Karpas-422 (cell line): ENCODE measurements around the gene LYZL1. TPM values are rescaled to one million over a fixed set of nuclear protein-coding genes. Genes with fewer than 3 reads are reported as not detected.

ENCODE experiments used
- DNase-seq: peaks from one replicate; pipeline ENCODE4 v3.0.0-alpha.2; 2015
- H2AFZ ChIP-seq: fragments of 200-600 bp; sonication (generic); 2 replicates; pipeline ENCODE4 v1.6.1; 2014; ENCODE audit warnings: antibody characterized with exemption, low read length, mixed read lengths
- H3K27ac ChIP-seq: fragments of 200-600 bp; sonication (generic); 2 replicates; pipeline ENCODE4 v1.5.1; 2014; ENCODE audit warnings: mild to moderate bottlenecking, low read length, moderate library complexity
- H3K27me3 ChIP-seq: fragments of 200-600 bp; sonication (generic); 2 replicates; pipeline ENCODE4 v1.6.1; 2014; ENCODE audit warnings: low read length, mixed read lengths
- H3K36me3 ChIP-seq: fragments of 200-600 bp; sonication (generic); 2 replicates; pipeline ENCODE4 v1.6.1; 2014; ENCODE audit warnings: low read length, mixed read lengths; ENCODE audit not compliant: insufficient read depth
- H3K4me1 ChIP-seq: fragments of 200-600 bp; sonication (generic); 2 replicates; pipeline ENCODE4 v1.6.1; 2014; ENCODE audit warnings: mild to moderate bottlenecking, low read length, mixed read lengths
- H3K4me2 ChIP-seq: fragments of 200-600 bp; sonication (generic); 2 replicates; pipeline ENCODE4 v1.6.1; 2014; ENCODE audit warnings: low read length, low read depth, mild to moderate bottlenecking; ENCODE audit not compliant: poor library complexity, severe bottlenecking
- H3K4me3 ChIP-seq: fragments of 200-600 bp; sonication (generic); 2 replicates; pipeline ENCODE4 v1.5.1; 2014; ENCODE audit warnings: mild to moderate bottlenecking, antibody characterized with exemption, low read length, mixed read lengths
- H3K79me2 ChIP-seq: fragments of 200-600 bp; sonication (generic); 2 replicates; pipeline ENCODE4 v1.6.1; 2014; ENCODE audit warnings: mild to moderate bottlenecking, low read length, mixed read lengths
- H3K9ac ChIP-seq: fragments of 200-600 bp; sonication (generic); 2 replicates; pipeline ENCODE4 v1.6.0; 2014; ENCODE audit warnings: low read length
- H3K9me2 ChIP-seq: fragments of 200-600 bp; sonication (generic), shearing (Covaris generic); replicated peaks from 2 replicates; pipeline ENCODE4 v1.6.0; 2014; ENCODE audit warnings: mild to moderate bottlenecking, low read length, moderate library complexity; ENCODE audit not compliant: insufficient read depth
- H3K9me3 ChIP-seq: fragments of 300-700, 200-600 bp; sonication (generic); 2 replicates; pipeline ENCODE4 v1.6.1; 2014; ENCODE audit warnings: low read length, mixed read lengths
- H4K20me1 ChIP-seq: fragments of 200-600 bp; sonication (generic); 2 replicates; pipeline ENCODE4 v1.6.1; 2014; ENCODE audit warnings: mild to moderate bottlenecking, antibody characterized with exemption, low read length, low read depth; ENCODE audit not compliant: insufficient read depth
- total RNA-seq: library from RNA; depleted of rRNA; stranded (reverse); fragments of >200 nt; shearing (Covaris generic); gene quantifications from 2 replicates; pipeline ENCODE4 v1.2.3, GENCODE V29; 2014; ENCODE audit warnings: low replicate concordance

Gene LYZL1
- total RNA-seq, 1 experiment from 2014 or later, result not detected

- Histone ChIP-seq H4K20me1 (no peaks in the 10 kb centered on the region), H3K9ac (no peak overlapping the region), H3K9me2 (no peaks in the 10 kb centered on the region), H3K4me1 (no peaks in the 10 kb centered on the region), H2AFZ (no peak overlapping the region), H3K27ac (no peak overlapping the region), H3K4me3 (no peak overlapping the region), H3K4me2 (no peak overlapping the region), H3K36me3 (no peaks in the 10 kb centered on the region), H3K79me2 (no peaks in the 10 kb centered on the region), H3K27me3 (no peaks in the 10 kb centered on the region), H3K9me3 (no peaks in the 10 kb centered on the region)
- DNase-seq, result no peak
Measured at GRCh38 chr10:29323367-29323766, 34.5 kb downstream of the LYZL1 start.

GRCh38 chr10:29324220-29324841 lies 35.5 kb downstream of the LYZL1 start:
- H3K27me3 ChIP-seq, result no peaks in the 10 kb centered on the region
- DNase-seq, result no peak
- no peak overlapping the region for H3K4me2 ChIP-seq
- H3K79me2 ChIP-seq, result no peaks in the 10 kb centered on the region
- no peak overlapping the region for H3K27ac ChIP-seq
- H3K4me3 ChIP-seq, result no peak overlapping the region
- no peaks in the 10 kb centered on the region for H3K9me3 ChIP-seq
- no peaks in the 10 kb centered on the region for H3K4me1 ChIP-seq
- H3K36me3 ChIP-seq, result no peaks in the 10 kb centered on the region
- no peaks in the 10 kb centered on the region for H4K20me1 ChIP-seq
- H2AFZ ChIP-seq, result no peak overlapping the region
- no peak overlapping the region for H3K9ac ChIP-seq
- H3K9me2 ChIP-seq, result no peaks in the 10 kb centered on the region

- Histone ChIP-seq H3K9me2 (no peaks in the 10 kb centered on the region), H4K20me1 (no peaks in the 10 kb centered on the region), H3K4me2 (no peak overlapping the region), H2AFZ (no peak overlapping the region), H3K79me2 (no peaks in the 10 kb centered on the region), H3K27me3 (no peaks in the 10 kb centered on the region), H3K9ac (no peak overlapping the region), H3K36me3 (no peaks in the 10 kb centered on the region), H3K9me3 (no peaks in the 10 kb centered on the region), H3K27ac (no peak overlapping the region), H3K4me3 (no peak overlapping the region), H3K4me1 (no peaks in the 10 kb centered on the region)
- no peak for DNase-seq
Measured at GRCh38 chr10:29326299-29326698, 37.4 kb downstream of the LYZL1 start.

DNA sequence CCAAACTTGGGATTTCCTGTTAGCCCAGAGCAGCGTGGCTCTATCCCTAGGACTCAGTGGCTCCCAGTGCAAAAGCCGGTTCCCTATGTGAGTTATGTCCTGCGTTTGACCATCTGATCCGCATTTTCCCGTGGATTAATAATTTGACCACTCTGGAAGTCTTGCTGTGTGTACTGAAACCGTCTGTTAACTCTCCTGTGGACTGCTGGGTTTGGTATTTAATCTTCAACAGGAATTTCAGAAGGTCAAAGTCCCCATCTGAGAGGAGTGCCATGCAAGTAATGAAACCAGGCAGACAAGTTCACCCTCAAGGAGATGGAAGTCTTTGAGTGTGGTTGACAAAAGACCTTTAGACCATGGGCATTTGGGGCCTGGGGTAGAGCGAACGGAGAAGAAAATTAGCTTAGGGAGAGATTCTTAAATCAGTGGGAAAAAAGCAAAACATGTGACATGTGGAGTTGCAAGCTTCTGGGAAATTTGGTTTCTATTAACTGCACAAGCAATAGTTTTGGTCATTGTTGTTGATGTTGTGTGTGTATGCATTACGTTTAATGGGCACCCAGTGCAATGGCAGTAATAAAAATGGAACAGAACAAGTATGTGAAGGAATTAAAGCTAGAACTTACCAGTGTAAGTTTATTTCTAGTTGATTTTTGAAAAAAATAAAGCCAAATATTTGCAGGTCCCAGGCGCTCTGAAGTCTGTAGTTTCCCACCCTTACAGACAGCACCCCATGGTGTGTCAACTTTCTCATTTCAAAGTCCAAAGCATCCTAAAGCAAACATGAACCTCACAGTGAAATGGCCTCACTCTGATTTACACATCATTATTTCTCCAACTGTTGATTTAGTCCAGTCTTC lies 38.2 kb downstream of the LYZL1 start:
- Histone ChIP-seq H3K36me3 (no peaks in the 10 kb centered on the region), H4K20me1 (no peaks in the 10 kb centered on the region), H3K9ac (no peak overlapping the region), H3K9me3 (no peaks in the 10 kb centered on the region), H3K4me1 (no peaks in the 10 kb centered on the region), H3K9me2 (no peaks in the 10 kb centered on the region), H2AFZ (no peak overlapping the region), H3K4me3 (no peak overlapping the region), H3K79me2 (no peaks in the 10 kb centered on the region), H3K4me2 (no peak overlapping the region), H3K27ac (no peak overlapping the region), H3K27me3 (no peaks in the 10 kb centered on the region)
- DNase-seq, result no peak

- Histone ChIP-seq H3K36me3 (no peaks in the 10 kb centered on the region), H3K4me3 (no peak overlapping the region), H3K4me1 (no peaks in the 10 kb centered on the region), H3K9ac (no peak overlapping the region), H2AFZ (no peak overlapping the region), H3K9me2 (no peaks in the 10 kb centered on the region), H3K79me2 (no peaks in the 10 kb centered on the region), H3K27me3 (no peaks in the 10 kb centered on the region), H4K20me1 (no peaks in the 10 kb centered on the region), H3K4me2 (no peak overlapping the region), H3K9me3 (no peaks in the 10 kb centered on the region), H3K27ac (no peak overlapping the region)
- DNase-seq, result no peak
Measured at GRCh38 chr10:29327746-29328102, 38.9 kb downstream of the LYZL1 start.

- no peak for DNase-seq
- H2AFZ ChIP-seq, result no peak overlapping the region
- H3K4me3 ChIP-seq, result no peak overlapping the region
- no peaks in the 10 kb centered on the region for H3K27me3 ChIP-seq
- no peaks in the 10 kb centered on the region for H3K9me3 ChIP-seq
- H3K9ac ChIP-seq, result no peak overlapping the region
- no peaks in the 10 kb centered on the region for H3K9me2 ChIP-seq
- H3K79me2 ChIP-seq, result no peaks in the 10 kb centered on the region
- H3K36me3 ChIP-seq, result no peaks in the 10 kb centered on the region
- no peak overlapping the region for H3K4me2 ChIP-seq
- H4K20me1 ChIP-seq, result no peaks in the 10 kb centered on the region
- no peaks in the 10 kb centered on the region for H3K4me1 ChIP-seq
- no peak overlapping the region for H3K27ac ChIP-seq
Measured at GRCh38 chr10:29328983-29329382, 40.1 kb downstream of the LYZL1 start.

GRCh38 chr10:29329420-29329819 lies 40.5 kb downstream of the LYZL1 start:
- Histone ChIP-seq H3K27me3 (no peaks in the 10 kb centered on the region), H3K4me2 (no peak overlapping the region), H3K9ac (no peak overlapping the region), H3K9me3 (no peaks in the 10 kb centered on the region), H3K4me1 (no peaks in the 10 kb centered on the region), H3K9me2 (no peaks in the 10 kb centered on the region), H4K20me1 (no peaks in the 10 kb centered on the region), H3K4me3 (no peak overlapping the region), H3K36me3 (no peaks in the 10 kb centered on the region), H2AFZ (no peak overlapping the region), H3K79me2 (no peaks in the 10 kb centered on the region), H3K27ac (no peak overlapping the region)
- no peak for DNase-seq

DNA sequence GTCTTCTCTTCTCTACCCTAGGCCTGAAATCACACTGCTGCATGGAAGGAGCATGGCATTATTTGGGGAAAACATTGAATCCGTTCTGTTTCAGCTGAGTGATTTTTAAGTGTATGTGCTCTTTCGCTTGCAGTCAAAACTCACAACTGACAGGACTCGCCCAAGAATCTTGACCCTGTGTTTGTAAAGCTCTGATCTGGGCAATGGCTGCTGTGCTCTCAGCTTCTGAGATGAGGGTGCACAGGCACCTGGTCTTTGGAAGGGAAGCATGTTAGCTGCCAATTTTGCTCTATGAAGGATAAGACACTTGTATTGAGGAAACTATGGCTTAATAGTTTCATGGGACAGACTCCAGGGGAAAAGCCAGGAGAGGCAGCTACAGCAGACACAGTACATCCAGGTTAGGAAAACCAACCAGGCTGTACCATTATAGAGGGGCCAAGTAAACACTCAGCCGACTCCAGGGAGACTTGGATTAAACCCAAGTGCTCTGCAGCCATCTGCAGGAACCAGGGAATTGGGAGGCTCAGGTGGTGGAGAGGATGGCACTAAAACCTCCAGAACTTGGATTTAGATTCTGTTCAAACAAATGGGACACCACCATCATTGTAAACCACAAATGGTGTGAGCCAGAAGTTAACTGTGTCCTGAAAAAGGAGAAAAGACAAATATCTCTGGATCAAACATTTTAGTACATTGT lies 43.3 kb downstream of the LYZL1 start:
- H3K27ac ChIP-seq, result no peak overlapping the region
- H3K4me2 ChIP-seq, result no peak overlapping the region
- no peaks in the 10 kb centered on the region for H3K4me1 ChIP-seq
- no peaks in the 10 kb centered on the region for H3K79me2 ChIP-seq
- H3K9me3 ChIP-seq, result no peaks in the 10 kb centered on the region
- no peaks in the 10 kb centered on the region for H3K9me2 ChIP-seq
- no peak overlapping the region for H3K9ac ChIP-seq
- no peak overlapping the region for H2AFZ ChIP-seq
- no peak overlapping the region for H3K4me3 ChIP-seq
- DNase-seq, result no peak
- no peaks in the 10 kb centered on the region for H3K27me3 ChIP-seq
- H3K36me3 ChIP-seq, result no peaks in the 10 kb centered on the region
- H4K20me1 ChIP-seq, result no peaks in the 10 kb centered on the region
